GM23338 (cell line): Measurements from ENCODE around the gene SPAG16.

Experiments
- CREB1 ChIP-seq: fragments of 250-450 bp; sonication (Bioruptor Pico); IDR thresholded peaks from 2 replicates; pipeline ENCODE4 v1.5.0; 2020; ENCODE audit warnings: low read depth, mild to moderate bottlenecking, moderate library complexity
- CTCF ChIP-seq, 2 experiments: fragments of 200-600 bp in 1 of 2; sonication (generic) in 1 of 2; conservative IDR thresholded peaks; 2 replicates each; pipeline versions ENCODE4 v1.5.1 to v1.6.1; 2016 to 2017; ENCODE audit warnings: antibody characterized with exemption in 2 of 2, low read depth in 2 of 2, mild to moderate bottlenecking in 2 of 2, moderate library complexity in 1 of 2
- EZH2 ChIP-seq: fragments of 200-600 bp; sonication (generic); IDR thresholded peaks from one replicate; pipeline ENCODE4 v1.8.0; 2017; ENCODE audit warnings: antibody characterized with exemption, mild to moderate bottlenecking, low read depth; ENCODE audit not compliant: unreplicated experiment
- EZH2phosphoT487 ChIP-seq: fragments of 200-600 bp; sonication (generic); IDR thresholded peaks from one replicate; pipeline ENCODE4 v1.8.1; 2018; ENCODE audit warnings: antibody characterized with exemption; ENCODE audit not compliant: unreplicated experiment
- JUNB ChIP-seq: IDR thresholded peaks from one replicate; pipeline ENCODE4 v1.6.1; 2016; ENCODE audit warnings: antibody characterized with exemption; ENCODE audit not compliant: unreplicated experiment
- NANOG ChIP-seq: IDR thresholded peaks from 2 replicates; pipeline ENCODE4 v1.6.1; 2016; ENCODE audit warnings: antibody characterized with exemption, borderline replicate concordance
- POLR2AphosphoS5 ChIP-seq: IDR thresholded peaks from 2 replicates; pipeline ENCODE4 v1.6.1; 2016; ENCODE audit warnings: antibody characterized with exemption, low read depth
- REST ChIP-seq: IDR thresholded peaks from one replicate; pipeline ENCODE4 v1.6.1; 2018; ENCODE audit warnings: antibody characterized with exemption; ENCODE audit not compliant: unreplicated experiment
- ZNF114 ChIP-seq: fragments of 250-450 bp; sonication (Bioruptor Pico); IDR thresholded peaks from 2 replicates; pipeline ENCODE4 v1.5.0; 2020; ENCODE audit warnings: mild to moderate bottlenecking, moderate library complexity
- ZNF331 ChIP-seq: fragments of 250-450 bp; sonication (Bioruptor Pico); IDR thresholded peaks from 2 replicates; pipeline ENCODE4 v1.5.0; 2020; ENCODE audit warnings: low read depth, mild to moderate bottlenecking, moderate library complexity

GRCh38 chr2:213627835-213628460 lies 343.7 kb downstream of the SPAG16 start:
- TF ChIP-seq CTCF (conservative IDR thresholded peaks at IDR 0.05; ENCODE audit: low read depth in 2 of 2) (no peak), EZH2 (no peak), POLR2AphosphoS5 (no peak), EZH2phosphoT487 (no peak), REST (no peak), ZNF331 (CRISPR knock-in tag) (no peak), JUNB (no peak), CREB1 (CRISPR knock-in tag) (no peak), NANOG (no peak), ZNF114 (CRISPR knock-in tag) (no peak)
